ENCODE measurements around the gene TJP3. TPM values are rescaled to one million over a fixed set of nuclear protein-coding genes. Genes with fewer than 3 reads are reported as not detected.

Gene TJP3
- total RNA-seq, 1 donor = not detected

DNA sequence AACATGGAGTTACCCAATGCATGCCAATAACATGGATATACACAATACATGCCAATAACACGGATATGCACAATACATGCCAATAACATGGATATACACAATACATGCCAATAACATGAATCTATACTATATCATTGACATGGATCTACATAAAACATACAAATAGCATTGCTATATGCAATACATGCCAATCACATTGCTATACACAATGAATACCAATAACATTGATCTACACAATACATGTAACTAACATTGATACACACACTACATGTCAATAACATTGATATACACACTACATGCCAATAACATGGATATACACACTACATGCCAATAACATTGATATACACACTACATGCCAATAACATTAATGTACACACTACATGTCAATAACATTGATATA, 7.0 kb upstream of the TJP3 start:
- no peak for DNase-seq (ENCODE audit: low read depth)
- TF ChIP-seq, protein P1, sequence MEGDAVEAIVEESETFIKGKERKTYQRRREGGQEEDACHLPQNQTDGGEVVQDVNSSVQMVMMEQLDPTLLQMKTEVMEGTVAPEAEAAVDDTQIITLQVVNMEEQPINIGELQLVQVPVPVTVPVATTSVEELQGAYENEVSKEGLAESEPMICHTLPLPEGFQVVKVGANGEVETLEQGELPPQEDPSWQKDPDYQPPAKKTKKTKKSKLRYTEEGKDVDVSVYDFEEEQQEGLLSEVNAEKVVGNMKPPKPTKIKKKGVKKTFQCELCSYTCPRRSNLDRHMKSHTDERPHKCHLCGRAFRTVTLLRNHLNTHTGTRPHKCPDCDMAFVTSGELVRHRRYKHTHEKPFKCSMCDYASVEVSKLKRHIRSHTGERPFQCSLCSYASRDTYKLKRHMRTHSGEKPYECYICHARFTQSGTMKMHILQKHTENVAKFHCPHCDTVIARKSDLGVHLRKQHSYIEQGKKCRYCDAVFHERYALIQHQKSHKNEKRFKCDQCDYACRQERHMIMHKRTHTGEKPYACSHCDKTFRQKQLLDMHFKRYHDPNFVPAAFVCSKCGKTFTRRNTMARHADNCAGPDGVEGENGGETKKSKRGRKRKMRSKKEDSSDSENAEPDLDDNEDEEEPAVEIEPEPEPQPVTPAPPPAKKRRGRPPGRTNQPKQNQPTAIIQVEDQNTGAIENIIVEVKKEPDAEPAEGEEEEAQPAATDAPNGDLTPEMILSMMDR (IDR thresholded peaks at IDR 0.05; ENCODE audit: insufficient read depth, low read depth, low read length) = no peak
- no peak overlapping the region for H3K4me3 ChIP-seq (ENCODE audit: low read depth, low read length)

DNA sequence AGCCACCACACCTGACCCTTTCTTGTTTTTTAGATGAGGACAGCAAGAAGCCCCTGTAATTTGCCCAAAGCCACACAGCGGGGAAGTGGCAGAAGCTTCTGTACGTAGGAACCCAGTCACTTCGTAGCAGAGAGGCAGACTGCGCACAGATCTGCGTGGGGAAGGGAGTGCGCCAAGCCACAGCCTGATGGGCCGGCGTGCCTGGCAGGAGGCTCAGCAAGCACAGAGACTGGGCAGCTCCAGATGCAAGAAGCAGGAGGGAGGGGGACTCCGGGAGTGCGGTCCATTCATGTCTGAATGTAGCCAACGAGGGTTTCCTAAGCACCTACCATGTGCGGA, 347 bp upstream of the TJP3 start:
- TF ChIP-seq, protein P1 (IDR thresholded peaks at IDR 0.05; ENCODE audit: insufficient read depth, low read depth, low read length) = no peak
- H3K4me3 ChIP-seq (ENCODE audit: low read depth, low read length) = no peak overlapping the region
- DNase-seq (ENCODE audit: low read depth) = no peak

DNA sequence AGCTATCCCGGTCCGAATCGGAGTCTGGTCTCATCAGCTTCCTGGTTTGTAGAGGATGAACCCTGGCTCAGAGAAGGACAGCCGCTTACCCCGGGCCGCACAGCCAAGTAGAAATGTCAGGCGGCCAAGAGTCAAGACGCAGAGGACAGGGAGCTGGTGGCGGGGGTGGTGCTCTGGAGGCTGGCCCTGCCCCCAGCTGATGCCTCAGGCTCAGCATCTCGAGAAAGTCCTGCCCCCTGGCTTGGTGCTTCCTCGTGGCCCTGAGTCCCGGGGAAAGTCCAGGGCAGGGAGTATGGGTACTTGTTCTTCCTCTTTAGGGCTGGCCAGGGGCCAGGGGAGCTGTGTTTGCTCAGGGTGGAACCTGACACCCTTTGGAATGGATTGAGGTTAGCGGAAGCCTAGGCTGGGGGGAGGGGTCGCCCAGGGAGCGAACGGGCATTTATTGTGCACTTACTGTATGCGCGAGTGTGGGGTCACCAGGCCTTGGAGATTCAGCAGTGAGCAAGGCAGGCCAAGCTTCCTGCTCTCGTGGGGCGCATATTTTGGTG, 2.2 kb downstream of the TJP3 start:
- DNase-seq (ENCODE audit: low read depth) = peak; percentile 54
- TF ChIP-seq, protein P1 (IDR thresholded peaks at IDR 0.05; ENCODE audit: insufficient read depth, low read depth, low read length) = no peak
- no peak overlapping the region for H3K4me3 ChIP-seq (ENCODE audit: low read depth, low read length)

DNA sequence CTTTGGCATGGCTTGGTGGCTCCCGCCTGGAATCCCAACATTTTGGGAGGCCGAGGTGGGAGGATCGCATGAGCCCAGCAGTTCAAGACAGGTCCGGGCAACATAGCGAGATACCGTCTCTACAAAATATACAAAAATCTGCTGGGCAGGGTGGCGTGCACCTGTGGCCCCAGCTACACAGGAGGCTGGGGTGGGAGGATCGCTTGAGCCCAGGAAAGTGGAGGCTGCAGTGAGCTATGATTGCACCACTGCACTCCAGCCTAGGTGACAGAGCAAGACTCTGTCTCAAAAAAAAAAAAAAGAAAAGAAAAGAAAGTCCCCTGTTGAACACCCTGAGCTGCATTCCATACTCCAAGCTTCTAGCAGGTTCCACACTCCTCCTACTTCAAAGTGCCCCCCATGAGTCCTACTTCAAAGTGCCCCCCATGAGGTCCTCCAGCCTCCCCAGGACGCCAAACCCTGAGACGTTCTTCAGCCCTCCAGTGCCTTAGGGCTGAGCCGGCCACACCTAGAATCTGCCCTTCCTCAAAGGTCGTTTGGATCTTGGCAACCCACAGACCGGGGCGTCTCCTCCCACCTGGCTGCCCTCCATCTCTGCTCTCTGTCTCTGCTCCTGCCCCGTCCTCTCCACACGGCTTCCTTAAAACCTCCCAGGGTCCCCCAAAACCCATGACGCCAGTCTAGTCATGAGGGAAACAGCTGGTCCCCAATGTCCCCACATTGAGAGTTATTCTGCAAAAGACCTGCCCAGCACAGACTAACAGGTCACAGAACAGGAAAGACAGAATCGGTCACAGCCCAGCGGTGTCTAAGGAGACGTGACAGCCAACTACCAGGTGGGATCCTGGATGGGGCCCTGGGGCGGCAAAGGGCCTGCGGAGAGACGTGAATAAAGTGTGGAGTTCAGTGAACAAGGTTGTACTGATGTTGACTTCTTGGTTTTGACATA, 4.8 kb downstream of the TJP3 start:
- no peak for DNase-seq (ENCODE audit: low read depth)
- TF ChIP-seq, protein P1 (IDR thresholded peaks at IDR 0.05; ENCODE audit: insufficient read depth, low read depth, low read length) = no peak
- H3K4me3 ChIP-seq (ENCODE audit: low read depth, low read length) = no peak overlapping the region

DNA sequence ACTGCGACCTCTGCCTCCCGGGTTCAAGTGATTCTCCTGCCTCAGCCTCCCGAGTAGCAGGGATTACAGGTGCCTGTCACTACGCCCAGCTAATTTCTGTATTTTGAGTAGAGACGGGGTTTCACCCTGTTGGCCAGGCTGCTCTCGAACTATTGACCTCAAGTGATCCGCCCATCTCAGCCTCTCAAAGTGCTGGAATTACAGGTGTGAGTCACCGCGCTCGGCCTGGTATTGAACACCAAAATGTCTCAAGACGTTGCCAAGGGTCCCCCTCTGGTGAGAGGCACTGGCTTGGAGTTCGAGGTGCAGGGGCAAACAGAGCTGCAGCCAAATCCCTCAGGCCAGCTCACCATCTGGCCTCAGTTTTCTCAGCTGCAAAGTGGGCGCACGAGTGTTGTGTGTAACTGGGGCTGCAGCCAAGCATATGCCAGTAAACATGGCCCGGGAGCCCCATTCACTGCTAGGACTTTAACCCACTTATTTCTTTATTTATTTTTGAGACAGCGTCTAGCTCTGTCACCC, 8.0 kb downstream of the TJP3 start:
- TF ChIP-seq, protein P1 (IDR thresholded peaks at IDR 0.05; ENCODE audit: insufficient read depth, low read depth, low read length) = no peak
- H3K4me3 ChIP-seq (ENCODE audit: low read depth, low read length) = no peak overlapping the region
- no peak for DNase-seq (ENCODE audit: low read depth)

DNA sequence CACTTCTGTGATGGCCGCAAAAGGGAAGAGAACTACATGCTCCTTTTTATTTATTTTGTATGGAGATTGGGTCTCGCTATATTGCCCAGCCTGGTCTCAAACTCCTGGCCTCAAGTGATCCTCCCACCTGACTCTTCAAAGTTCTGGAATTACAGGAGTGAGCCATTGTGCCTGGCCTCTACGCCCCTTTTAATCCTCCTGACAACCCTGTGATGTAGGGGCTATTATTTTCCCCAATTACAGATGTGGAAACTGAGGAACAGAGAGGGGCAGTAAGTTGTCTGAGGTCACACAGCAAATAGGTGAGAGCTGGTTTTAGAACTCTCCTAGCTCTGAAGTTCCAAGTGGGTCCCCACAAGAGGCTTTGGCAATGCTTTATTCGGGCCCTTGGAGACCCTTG, 11.7 kb downstream of the TJP3 start:
- DNase-seq (ENCODE audit: low read depth) = no peak
- TF ChIP-seq, protein P1 (IDR thresholded peaks at IDR 0.05; ENCODE audit: insufficient read depth, low read depth, low read length) = no peak
- no peak overlapping the region for H3K4me3 ChIP-seq (ENCODE audit: low read depth, low read length)
